ENCODE results near the gene OR10K1. TPM values are rescaled to one million over a fixed set of nuclear protein-coding genes. Genes with fewer than 3 reads are reported as not detected.

OR10K1 gene
- total RNA-seq, 4 donors from 2014 or later = not detected

GRCh38 chr1:158458263-158458662 is 3.4 kb upstream of the OR10K1 start:
- Histone ChIP-seq H3K36me3 (no peaks in the 10 kb centered on the region), H3K9me3 (peaks cover 0 to 2% (median 0%) of the 10 kb centered on the region in 4 donors), H3K4me1 (no peaks in the 10 kb centered on the region), H3K27me3 (no peaks in the 10 kb centered on the region), H3K4me3 (no peak overlapping the region), H3K27ac (no peak overlapping the region)
- no peak for TF ChIP-seq POLR2A (IDR thresholded peaks at IDR 0.05)
- no peak for TF ChIP-seq CTCF (IDR thresholded peaks at IDR 0.05)
- no peak for TF ChIP-seq EP300 (IDR thresholded peaks at IDR 0.05)
- no peak for DNase-seq (ENCODE audit: low spot score in 2 of 2)

- no peak within 1 kb of the TSS for H3K4me3 ChIP-seq
- no peaks in the 10 kb centered on the region for H3K36me3 ChIP-seq
- no peaks in the 10 kb centered on the region for H3K4me1 ChIP-seq
- no peaks in the 10 kb centered on the region for H3K9me3 ChIP-seq
- H3K27ac ChIP-seq = no peak within 1 kb of the TSS
- no peaks in the 10 kb centered on the region for H3K27me3 ChIP-seq
- no peak for DNase-seq (ENCODE audit: low spot score in 2 of 2)
- TF ChIP-seq EP300 (IDR thresholded peaks at IDR 0.05) = no peak
Measured at GRCh38 chr1:158471920-158472319, 10.3 kb downstream of the OR10K1 start, which contains the start of gene OR10R2. Gene OR10R2, plus strand, starts transcription at chr1:158472220. Its CDS starts 106 bp downstream, at chr1:158472326.

- H3K36me3 ChIP-seq = no peaks in the 10 kb centered on the region
- no peak overlapping the region for H3K4me3 ChIP-seq
- no peaks in the 10 kb centered on the region for H3K27me3 ChIP-seq
- H3K9me3 ChIP-seq = no peaks in the 10 kb centered on the region
- WGBS, 2 donors = 36 to 38% methylated on average over 2 of the region's 2 CpGs
- H3K27ac ChIP-seq = no peak overlapping the region
- TF ChIP-seq EP300 (IDR thresholded peaks at IDR 0.05) = no peak
- TF ChIP-seq POLR2A (IDR thresholded peaks at IDR 0.05) = no peak
- TF ChIP-seq CTCF (IDR thresholded peaks at IDR 0.05) = no peak
- no peaks in the 10 kb centered on the region for H3K4me1 ChIP-seq
- DNase-seq (ENCODE audit: low spot score in 2 of 2) = no peak
Measured at GRCh38 chr1:158485455-158485854, 23.8 kb downstream of the OR10K1 start.

- Histone ChIP-seq H3K27ac (no peak overlapping the region), H3K4me1 (no peaks in the 10 kb centered on the region), H3K36me3 (no peaks in the 10 kb centered on the region), H3K27me3 (no peaks in the 10 kb centered on the region), H3K4me3 (no peak overlapping the region), H3K9me3 (no peaks in the 10 kb centered on the region)
- 84 to 89% methylated on average over 3 of the region's 3 CpGs for WGBS, 2 donors
- DNase-seq (ENCODE audit: low spot score in 2 of 2) = no peak
- TF ChIP-seq EP300 (IDR thresholded peaks at IDR 0.05) (no peak), CTCF (IDR thresholded peaks at IDR 0.05) (no peak), POLR2A (IDR thresholded peaks at IDR 0.05) (no peak)
Measured at GRCh38 chr1:158491316-158491715, 29.7 kb downstream of the OR10K1 start.

- H3K4me1 ChIP-seq = no peaks in the 10 kb centered on the region
- H3K36me3 ChIP-seq = no peaks in the 10 kb centered on the region
- WGBS, 2 donors = 72 to 77% methylated on average over 3 of the region's 3 CpGs
- no peaks in the 10 kb centered on the region for H3K27me3 ChIP-seq
- no peaks in the 10 kb centered on the region for H3K9me3 ChIP-seq
- H3K4me3 ChIP-seq = no peak overlapping the region
- H3K27ac ChIP-seq = no peak overlapping the region
- TF ChIP-seq POLR2A (IDR thresholded peaks at IDR 0.05) (no peak), CTCF (IDR thresholded peaks at IDR 0.05) (no peak), EP300 (IDR thresholded peaks at IDR 0.05) (no peak)
- no peak for DNase-seq (ENCODE audit: low spot score in 2 of 2)
Measured at GRCh38 chr1:158493054-158493453, 31.4 kb downstream of the OR10K1 start.

GRCh38 chr1:158494796-158495195 is 33.2 kb downstream of the OR10K1 start:
- WGBS, 2 donors = 56 to 57% methylated on average over 2 of the region's 2 CpGs
- DNase-seq (ENCODE audit: low spot score in 2 of 2) = no peak
- Histone ChIP-seq H3K27me3 (no peaks in the 10 kb centered on the region), H3K9me3 (no peaks in the 10 kb centered on the region), H3K4me3 (no peak overlapping the region), H3K36me3 (no peaks in the 10 kb centered on the region), H3K4me1 (no peaks in the 10 kb centered on the region), H3K27ac (no peak overlapping the region)
- TF ChIP-seq POLR2A (IDR thresholded peaks at IDR 0.05) (no peak), CTCF (IDR thresholded peaks at IDR 0.05) (no peak), EP300 (IDR thresholded peaks at IDR 0.05) (no peak)
